IMR-90 (cell line): Measurements from ENCODE around the gene MTA1. TPM values are rescaled to one million over a fixed set of nuclear protein-coding genes. Genes with fewer than 3 reads are reported as not detected.

ENCODE experiments used
- ATAC-seq: fragments of 200-7000 bp; cut with Tn5 transposase; 2 replicates; pipeline ENCODE4 v1.9.1; 2020; ENCODE audit warnings: low read depth, mild to moderate bottlenecking, moderate library complexity
- BruUV-seq: library from RNA; stranded (reverse); fragments of 400-500 nt; replicated peaks from 2 replicates; lab custom pipeline; 2021; lab: Mats Ljungman, UMichigan
- CTCF ChIA-PET: fragments of 300-600 bp; formaldehyde crosslinking; extraction: SDS; loops from one replicate; lab custom pipeline; 2021; ENCODE audit warnings: antibody characterized with exemption; lab: Yijun Ruan, JAX
- POLR2A ChIA-PET: fragments of 300-600 bp; sonication (Branson Sonifier 250); formaldehyde crosslinking; loops from one replicate; lab custom pipeline; 2022; ENCODE audit warnings: antibody characterized with exemption; ENCODE audit not compliant: unreplicated experiment; lab: Charles Lee
- DNase-seq: peaks from one replicate; pipeline ENCODE4 v3.0.0; 2013
- H2AFZ ChIP-seq: replicated peaks from 2 replicates; pipeline ENCODE3; 2013; ENCODE audit warnings: low read length, mild to moderate bottlenecking; ENCODE audit not compliant: poor library complexity
- H2AK5ac ChIP-seq: 2 replicates; pipeline ENCODE4 v1.6.1; 2013; ENCODE audit warnings: low read depth, low read length, inconsistent platforms
- H2AK9ac ChIP-seq: replicated peaks from 2 replicates; pipeline ENCODE3; 2013; ENCODE audit warnings: mild to moderate bottlenecking, low read depth, low read length, moderate library complexity; ENCODE audit not compliant: poor library complexity
- H2BK120ac ChIP-seq: 2 replicates; pipeline ENCODE4 v1.6.1; 2013; ENCODE audit warnings: low read depth, low read length, inconsistent platforms
- H2BK15ac ChIP-seq: 3 replicates; pipeline ENCODE4 v1.6.1; 2013; ENCODE audit warnings: low read depth, low read length, inconsistent platforms
- H2BK20ac ChIP-seq: 2 replicates; pipeline ENCODE4 v1.6.1; 2013; ENCODE audit warnings: low read depth, mild to moderate bottlenecking, inconsistent platforms, low read length, moderate library complexity
- H2BK5ac ChIP-seq: 2 replicates; pipeline ENCODE4 v1.6.1; 2013; ENCODE audit warnings: mild to moderate bottlenecking, low read depth, low read length, inconsistent platforms; ENCODE audit not compliant: poor library complexity, severe bottlenecking
- H3K14ac ChIP-seq: replicated peaks from 2 replicates; pipeline ENCODE4 v1.6.1; 2013; ENCODE audit warnings: low read depth, low read length, inconsistent platforms
- H3K18ac ChIP-seq: 2 replicates; pipeline ENCODE4 v1.6.1; 2013; ENCODE audit warnings: low read depth, low read length, control low read depth
- H3K23ac ChIP-seq: 2 replicates; pipeline ENCODE4 v1.6.1; 2013; ENCODE audit warnings: low read depth, low read length, inconsistent platforms
- H3K27ac ChIP-seq: 2 replicates; pipeline ENCODE4 v1.5.1; 2013; ENCODE audit warnings: mild to moderate bottlenecking, control low read depth, low read length; ENCODE audit not compliant: insufficient read depth
- H3K27me3 ChIP-seq: 2 replicates; pipeline ENCODE4 v1.6.1; 2013; ENCODE audit warnings: low read length; ENCODE audit not compliant: control insufficient read depth, insufficient read depth
- H3K36me3 ChIP-seq: 2 replicates; pipeline ENCODE4 v1.6.1; 2013; ENCODE audit warnings: low read length, mixed read lengths; ENCODE audit not compliant: control insufficient read depth, insufficient read depth
- H3K4ac ChIP-seq: 2 replicates; pipeline ENCODE4 v1.6.1; 2013; ENCODE audit warnings: low read depth, low read length, inconsistent platforms
- H3K4me1 ChIP-seq: 2 replicates; pipeline ENCODE4 v1.6.1; 2013; ENCODE audit warnings: low read length, mixed read lengths; ENCODE audit not compliant: control insufficient read depth, insufficient read depth
- H3K4me2 ChIP-seq: 2 replicates; pipeline ENCODE4 v1.6.1; 2013; ENCODE audit warnings: low read depth, mild to moderate bottlenecking, control low read depth, low read length, moderate library complexity
- H3K4me3 ChIP-seq: 2 replicates; pipeline ENCODE4 v1.5.1; 2013; ENCODE audit warnings: low read depth, mild to moderate bottlenecking, control low read depth, low read length, moderate library complexity; ENCODE audit not compliant: insufficient read depth
- H3K56ac ChIP-seq: 2 replicates; pipeline ENCODE4 v1.6.1; 2013; ENCODE audit warnings: low read length, inconsistent platforms; ENCODE audit not compliant: insufficient read depth; ENCODE audit errors: extremely low read depth
- H3K79me1 ChIP-seq, 2 experiments: 2 replicates each; pipeline ENCODE4 v1.6.1; 2013; ENCODE audit warnings: low read length in 2 of 2, inconsistent platforms in 1 of 2, low read depth in 1 of 2
- H3K9ac ChIP-seq: 2 replicates; pipeline ENCODE4 v1.6.1; 2013; ENCODE audit warnings: low read depth, low read length, control low read depth
- H3K9me1 ChIP-seq: 2 replicates; pipeline ENCODE4 v1.6.1; 2013; ENCODE audit warnings: low read length, inconsistent platforms; ENCODE audit not compliant: insufficient read depth
- H3K9me3 ChIP-seq: 2 replicates; pipeline ENCODE4 v1.6.1; 2013; ENCODE audit warnings: low read length; ENCODE audit not compliant: control insufficient read depth, insufficient read depth
- H4K20me1 ChIP-seq: 2 replicates; pipeline ENCODE4 v1.6.1; 2013; ENCODE audit warnings: low read length, inconsistent platforms; ENCODE audit not compliant: insufficient read depth
- H4K5ac ChIP-seq: 2 replicates; pipeline ENCODE4 v1.6.1; 2013; ENCODE audit warnings: mild to moderate bottlenecking, low read depth, low read length, control low read depth
- H4K8ac ChIP-seq, 2 experiments: 2 replicates each; pipeline ENCODE4 v1.6.1; 2013; ENCODE audit warnings: low read depth in 2 of 2, low read length in 2 of 2, control low read depth in 1 of 2, inconsistent platforms in 1 of 2
- H4K91ac ChIP-seq: 2 replicates; pipeline ENCODE4 v1.6.1; 2013; ENCODE audit warnings: low read depth, low read length, inconsistent platforms; ENCODE audit not compliant: insufficient read depth
- BHLHE40 ChIP-seq: fragments of 150-350 bp; IDR thresholded peaks from 2 replicates; pipeline ENCODE4 v1.6.1; 2016; ENCODE audit warnings: mild to moderate bottlenecking, low read depth, low read length
- CEBPB ChIP-seq: IDR thresholded peaks from 2 replicates; pipeline ENCODE4 v1.6.1; 2012; ENCODE audit warnings: low read depth, low read length, improper control_type of control experiment
- CHD1 ChIP-seq: IDR thresholded peaks from 2 replicates; pipeline ENCODE4 v1.6.1; 2012; ENCODE audit warnings: low read depth, low read length, improper control_type of control experiment
- CTCF ChIP-seq: conservative IDR thresholded peaks from 2 replicates; pipeline ENCODE4 v1.5.1; 2012; ENCODE audit warnings: mild to moderate bottlenecking, low read depth, low read length, improper control_type of control experiment
- ELK1 ChIP-seq: fragments of 150-350 bp; IDR thresholded peaks from 2 replicates; pipeline ENCODE4 v1.6.1; 2016; ENCODE audit warnings: low read depth, mild to moderate bottlenecking, low read length, moderate library complexity, borderline replicate concordance
- MAFK ChIP-seq: IDR thresholded peaks from 2 replicates; pipeline ENCODE4 v1.6.1; 2012; ENCODE audit warnings: low read depth, low read length, improper control_type of control experiment
- MAZ ChIP-seq: IDR thresholded peaks from 2 replicates; pipeline ENCODE4 v1.6.1; 2012; ENCODE audit warnings: low read depth, mild to moderate bottlenecking, low read length, improper control_type of control experiment, moderate library complexity, borderline replicate concordance
- NFE2L2 ChIP-seq: fragments of 150-350 bp; IDR thresholded peaks from 2 replicates; pipeline ENCODE4 v1.6.1; 2016; ENCODE audit warnings: low read depth, mild to moderate bottlenecking, low read length
- POLR2A ChIP-seq: IDR thresholded peaks from 2 replicates; pipeline ENCODE4 v1.6.1; 2012; ENCODE audit warnings: mild to moderate bottlenecking, low read depth, low read length
- RAD21 ChIP-seq: IDR thresholded peaks from 2 replicates; pipeline ENCODE4 v1.6.1; 2012; ENCODE audit warnings: low read length, improper control_type of control experiment
- RCOR1 ChIP-seq: IDR thresholded peaks from 2 replicates; pipeline ENCODE4 v1.6.1; 2012; ENCODE audit warnings: mild to moderate bottlenecking, low read length, improper control_type of control experiment; ENCODE audit not compliant: insufficient replicate concordance
- RFX5 ChIP-seq: IDR thresholded peaks from 2 replicates; pipeline ENCODE4 v1.8.0; 2012; ENCODE audit warnings: low read depth, mild to moderate bottlenecking, low read length, moderate library complexity
- SMC3 ChIP-seq: fragments of 150-350 bp; IDR thresholded peaks from 2 replicates; pipeline ENCODE4 v1.6.1; 2016; ENCODE audit warnings: low read depth, mild to moderate bottlenecking, antibody characterized with exemption, low read length, moderate library complexity
- USF2 ChIP-seq: fragments of 150-350 bp; IDR thresholded peaks from 2 replicates; pipeline ENCODE4 v1.6.1; 2017; ENCODE audit warnings: mild to moderate bottlenecking, antibody characterized with exemption, low read length, low read depth
- WGBS, 2 experiments: methylation state at CpG; one replicate each; pipeline versions ENCODE4 v1.1.5 to v1.1.7; 2013; ENCODE audit warnings: missing lambda C conversion rate in 2 of 2; ENCODE audit not compliant: insufficient read length in 1 of 2; ENCODE audit errors: extremely low coverage in 2 of 2; 5-methylcytosine and 5-hydroxymethylcytosine counted together
- dilution Hi-C: fragments of 300-500 bp; cut with HindIII; formaldehyde crosslinking; loops from one replicate; pipeline ENCODE4 v1.14.3; 2018; ENCODE audit warnings: low sequenced_read_pairs; ENCODE audit not compliant: unreplicated experiment
- in situ Hi-C: fragments of 300-500 bp; cut with MboI; formaldehyde crosslinking; loops from 3 replicates; pipeline ENCODE4 v1.14.3; 2019; ENCODE audit warnings: low sequenced_read_pairs, inconsistent platforms, mixed read lengths
- intact Hi-C: fragments of 100-400 bp; cut with micrococcal nuclease; formaldehyde crosslinking; loops from 2 replicates; pipeline ENCODE4 v1.10.0; 2022
- polyA plus RNA-seq, 3 experiments: library from polyadenylated mRNA; depleted of rRNA; stranded (reverse); fragments of >200 nt; gene quantifications; 2 replicates each; pipeline ENCODE4 v1.2.3, GENCODE V29; 2012; ENCODE audit warnings: low replicate concordance in 1 of 3
- total RNA-seq: library from RNA; depleted of rRNA; stranded (reverse); fragments of >200 nt; gene quantifications from 2 replicates; pipeline ENCODE4 v1.2.3, GENCODE V29; 2012

MTA1 gene
- total and polyA plus RNA-seq, 2 of the 4 experiments (the other 2 are of a cell fraction): 21.5 to 61.6 TPM

- CTCF ChIA-PET: interaction anchor here (1.0 kb wide), 1 partner anchor 16 kb away, joined by 3 read pairs; no protein-coding TSS in a partner anchor
- DNase-seq: no peak
- H4K91ac ChIP-seq: no peak overlapping the region
- H3K4me3 ChIP-seq: no peak overlapping the region
- no peak overlapping the region for H3K56ac ChIP-seq
- H2BK20ac ChIP-seq: no peak overlapping the region
- no peak overlapping the region for H3K4me2 ChIP-seq
- no peak overlapping the region for H3K18ac ChIP-seq
- H4K8ac ChIP-seq: no peak overlapping the region
- no peaks in the 10 kb centered on the region for H3K36me3 ChIP-seq
- 100% methylated on average over 2 of the region's 12 CpGs; no CpG with 5 or more reads in 1 of the 2 experiments for WGBS, 2 experiments
- H4K5ac ChIP-seq: no peak overlapping the region
- H3K79me1 ChIP-seq: no peaks in the 10 kb centered on the region; a peak in 1 of 4 replicates
- no peaks in the 10 kb centered on the region for H3K9me3 ChIP-seq
- no peak overlapping the region for H3K14ac ChIP-seq
- peaks cover 25% of the 10 kb centered on the region; the same call in 1 of the 2 replicates for H3K27me3 ChIP-seq
- dilution Hi-C loops: no loop called here
- H2AK5ac ChIP-seq: no peak overlapping the region
- H3K9me1 ChIP-seq: peaks cover 6% of the 10 kb centered on the region
- H3K9ac ChIP-seq: no peak overlapping the region
- no peak overlapping the region for H2AK9ac ChIP-seq
- no peak overlapping the region for H3K4ac ChIP-seq
- H4K20me1 ChIP-seq: no peaks in the 10 kb centered on the region; the same call in 1 of the 2 replicates
- in situ Hi-C loops: no loop called here
- H2BK15ac ChIP-seq: no peak overlapping the region
- H3K27ac ChIP-seq: no peak overlapping the region
- TF ChIP-seq RFX5 (no peak), CTCF (peak; percentile 28; the same call in 1 of the 2 replicates), MAFK (no peak), CHD1 (no peak), RCOR1 (no peak), NFE2L2 (no peak), POLR2A (no peak), BHLHE40 (no peak), SMC3 (no peak), ELK1 (no peak), CEBPB (no peak), USF2 (no peak), RAD21 (peak; percentile 35; the same call in 1 of the 2 replicates), MAZ (no peak)
- POLR2A ChIA-PET: no interaction called here
- BruUV-seq: no TSS peak
- peaks cover 13% of the 10 kb centered on the region for H3K4me1 ChIP-seq
- H2BK5ac ChIP-seq: no peak overlapping the region
- intact Hi-C loops: no loop called here
- H2BK120ac ChIP-seq: no peak overlapping the region
- H2AFZ ChIP-seq: peak overlapping the region; percentile 53
- H3K23ac ChIP-seq: no peak overlapping the region
- ATAC-seq: no peak
Observed at GRCh38 chr14:105485739-105486162, 66.1 kb downstream of the MTA1 start.
